CD4-positive, alpha-beta T cell treated with Interleukin-2 at 100 ng/mL for 4 hours (primary cell): ENCODE data around the gene RFX6.

Experiments
- DNase-seq: peaks from one replicate; pipeline ENCODE4 v3.0.0-alpha.2; 2020; ENCODE audit warnings: low spot score

The RFX6 gene

GRCh38 chr6:116894669-116895068 is 17.6 kb downstream of the RFX6 start:
- no peak for DNase-seq

GRCh38 chr6:116895935-116896334 is 18.9 kb downstream of the RFX6 start:
- DNase-seq: no peak

- DNase-seq: no peak
These were observed 25.6 kb downstream of the RFX6 start for GRCh38 chr6:116902634-116903033.

GRCh38 chr6:116922853-116923548 is 46.0 kb downstream of the RFX6 start:
- DNase-seq: no peak

GRCh38 chr6:116924245-116924644 is 47.2 kb downstream of the RFX6 start:
- no peak for DNase-seq

- DNase-seq: no peak
These were observed 48.2 kb downstream of the RFX6 start for GRCh38 chr6:116925088-116925794.

- no peak for DNase-seq
These were observed 51.6 kb downstream of the RFX6 start for GRCh38 chr6:116928677-116929076.

GRCh38 chr6:116929825-116930224 is 52.8 kb downstream of the RFX6 start:
- no peak for DNase-seq

GRCh38 chr6:116931456-116931855 is 54.4 kb downstream of the RFX6 start:
- no peak for DNase-seq

GRCh38 chr6:116932496-116932895 is 55.5 kb downstream of the RFX6 start:
- no peak for DNase-seq

GRCh38 chr6:116933485-116933884 is 56.4 kb downstream of the RFX6 start:
- DNase-seq: no peak

- DNase-seq: no peak
These were observed 61.3 kb downstream of the RFX6 start for GRCh38 chr6:116938305-116938704.

- DNase-seq: no peak
These were observed 64.7 kb downstream of the RFX6 start for GRCh38 chr6:116941727-116942126.

GRCh38 chr6:116945809-116946208 is 68.8 kb downstream of the RFX6 start:
- DNase-seq: no peak

- no peak for DNase-seq
These were observed 71.7 kb downstream of the RFX6 start for GRCh38 chr6:116948533-116949304.

- DNase-seq: no peak
These were observed 72.9 kb downstream of the RFX6 start for GRCh38 chr6:116949964-116950363.

GRCh38 chr6:116954335-116954734 is 77.3 kb downstream of the RFX6 start:
- no peak for DNase-seq

- DNase-seq: no peak
These were observed 77.9 kb downstream of the RFX6 start for GRCh38 chr6:116954938-116955337.

GRCh38 chr6:116955773-116956172 is 78.7 kb downstream of the RFX6 start:
- no peak for DNase-seq

- no peak for DNase-seq
These were observed 86.9 kb downstream of the RFX6 start for GRCh38 chr6:116963972-116964371.

GRCh38 chr6:116966675-116967576 is 89.9 kb downstream of the RFX6 start:
- DNase-seq: no peak
